GM12873 (cell line): Measurements from ENCODE around the gene BEST4.

ENCODE experiments used
- CTCF ChIP-seq: IDR thresholded peaks from 2 replicates; pipeline ENCODE4 v1.5.1; 2012; ENCODE audit warnings: low read depth, mild to moderate bottlenecking, moderate library complexity, low read length, control low read depth; ENCODE audit not compliant: insufficient read depth; ENCODE audit errors: missing control alignments

BEST4 gene

GRCh38 chr1:44739307-44740178 lies 48.4 kb downstream of the BEST4 start, which contains the start of gene KIF2C:
TSS of gene KIF2C (plus strand) at chr1:44739837. CDS start at chr1:44739933, 96 bp downstream.
- no peak for TF ChIP-seq CTCF

GRCh38 chr1:44735992-44736391 lies 52.0 kb downstream of the BEST4 start:
- no peak for TF ChIP-seq CTCF

- no peak for TF ChIP-seq CTCF
These were observed 54.2 kb downstream of the BEST4 start for GRCh38 chr1:44733784-44734183.
